Urinary bladder (tissue), 4 donors: Measurements from ENCODE around the gene HSPB9. TPM values are rescaled to one million over a fixed set of nuclear protein-coding genes. Genes with fewer than 3 reads are reported as not detected.

Source experiments
- DNase-seq: peaks from one replicate; pipeline ENCODE4 v3.0.0-alpha.2; 2015; ENCODE audit errors: extremely low spot score
- H3K27ac ChIP-seq: one replicate; pipeline ENCODE4 v1.5.1; 2013; ENCODE audit warnings: low read depth, mild to moderate bottlenecking, moderate library complexity
- H3K36me3 ChIP-seq: one replicate; pipeline ENCODE4 v1.6.1; 2013; ENCODE audit warnings: mild to moderate bottlenecking, moderate library complexity; ENCODE audit not compliant: insufficient read depth
- H3K4me1 ChIP-seq: one replicate; pipeline ENCODE4 v1.6.1; 2013; ENCODE audit warnings: mild to moderate bottlenecking, moderate library complexity; ENCODE audit not compliant: insufficient read depth
- H3K4me3 ChIP-seq: one replicate; pipeline ENCODE4 v1.5.1; 2013; ENCODE audit warnings: low read depth, low read length
- WGBS: extraction: QIAGEN DNeasy Blood & Tissue Kit; methylation state at CpG from one replicate; pipeline ENCODE4 v1.1.7; 2013; 5-methylcytosine and 5-hydroxymethylcytosine counted together
- polyA plus RNA-seq: library from polyadenylated mRNA; stranded (reverse); fragments of 200-250 nt; gene quantifications from one replicate; pipeline ENCODE4 v1.2.3, GENCODE V29; 2013
- total RNA-seq: library from RNA; depleted of rRNA; stranded (reverse); fragments of >200 nt; gene quantifications from one replicate; pipeline ENCODE4 v1.2.3, GENCODE V29; 2014
- donor health status: healthy with polysubstance abuse.
- donor health status: healthy.

HSPB9 gene
- total and polyA plus RNA-seq, 2 donors = 0.11 TPM; not detected in 1

- Histone ChIP-seq H3K27ac (no peak overlapping the region), H3K36me3 (no peaks in the 10 kb centered on the region), H3K4me1 (no peaks in the 10 kb centered on the region), H3K4me3 (no peak overlapping the region)
- DNase-seq = no peak
- WGBS = 56% methylated on average over 6 of the region's 6 CpGs
Observed at GRCh38 chr17:42092939-42093338, 29.7 kb upstream of the HSPB9 start.

GRCh38 chr17:42094375-42095069 lies 28.1 kb upstream of the HSPB9 start:
- 83% methylated on average over 12 of the region's 12 CpGs for WGBS
- no peak for DNase-seq

GRCh38 chr17:42096360-42097111 lies 26.1 kb upstream of the HSPB9 start:
- Histone ChIP-seq H3K4me1 (no peaks in the 10 kb centered on the region), H3K36me3 (no peaks in the 10 kb centered on the region), H3K4me3 (no peak overlapping the region), H3K27ac (no peak overlapping the region)
- 53% methylated on average over 8 of the region's 8 CpGs for WGBS
- no peak for DNase-seq

More at GRCh38 chr17:42094375-42095069, 28.1 kb upstream of the HSPB9 start:
- no peaks in the 10 kb centered on the region for H3K36me3 ChIP-seq
- no peak overlapping the region for H3K27ac ChIP-seq
- no peaks in the 10 kb centered on the region for H3K4me1 ChIP-seq
- no peak overlapping the region for H3K4me3 ChIP-seq

GRCh38 chr17:42097691-42098631 lies 24.6 kb upstream of the HSPB9 start, which contains the start of gene ZNF385C:
Gene ZNF385C (minus strand): TSS chr17:42098473. CDS start chr17:42063056, 35,417 bp downstream.
- DNase-seq = no peak
- H3K27ac ChIP-seq = no peak within 1 kb of the TSS
- H3K4me3 ChIP-seq = no peak within 1 kb of the TSS

GRCh38 chr17:42098730-42099399 lies 23.7 kb upstream of the HSPB9 start:
- Histone ChIP-seq H3K4me3 (no peak overlapping the region), H3K27ac (no peak overlapping the region)
- WGBS = 56% methylated on average over 14 of the region's 14 CpGs

More at GRCh38 chr17:42097691-42098631, 24.6 kb upstream of the HSPB9 start, which contains the start of gene ZNF385C:
- Histone ChIP-seq H3K36me3 (no peaks in the 10 kb centered on the region), H3K4me1 (no peaks in the 10 kb centered on the region)
- WGBS = 6% methylated on average over 52 of the region's 52 CpGs

GRCh38 chr17:42101513-42102292 lies 20.9 kb upstream of the HSPB9 start:
- WGBS = 35% methylated on average over 14 of the region's 14 CpGs
- no peak for DNase-seq
- Histone ChIP-seq H3K27ac (no peak overlapping the region), H3K4me1 (no peaks in the 10 kb centered on the region), H3K4me3 (no peak overlapping the region), H3K36me3 (no peaks in the 10 kb centered on the region)

More at GRCh38 chr17:42098730-42099399, 23.7 kb upstream of the HSPB9 start:
- H3K4me1 ChIP-seq = no peaks in the 10 kb centered on the region
- H3K36me3 ChIP-seq = no peaks in the 10 kb centered on the region
- DNase-seq = no peak

- DNase-seq = no peak
- no peak overlapping the region for H3K27ac ChIP-seq
- no peak overlapping the region for H3K4me3 ChIP-seq
- no peaks in the 10 kb centered on the region for H3K36me3 ChIP-seq
- no peaks in the 10 kb centered on the region for H3K4me1 ChIP-seq
- 83% methylated on average over 11 of the region's 11 CpGs for WGBS
Observed at GRCh38 chr17:42103221-42103954, 19.2 kb upstream of the HSPB9 start.

GRCh38 chr17:42104264-42104663 lies 18.3 kb upstream of the HSPB9 start:
- DNase-seq = no peak
- no peaks in the 10 kb centered on the region for H3K36me3 ChIP-seq
- 74% methylated on average over 3 of the region's 3 CpGs for WGBS
- no peaks in the 10 kb centered on the region for H3K4me1 ChIP-seq
- no peak overlapping the region for H3K27ac ChIP-seq
- H3K4me3 ChIP-seq = no peak overlapping the region

GRCh38 chr17:42106009-42106408 lies 16.6 kb upstream of the HSPB9 start:
- H3K27ac ChIP-seq = no peak overlapping the region
- no peaks in the 10 kb centered on the region for H3K36me3 ChIP-seq
- no peak for DNase-seq
- H3K4me3 ChIP-seq = no peak overlapping the region
- 94% methylated on average over 2 of the region's 2 CpGs for WGBS
- no peaks in the 10 kb centered on the region for H3K4me1 ChIP-seq

GRCh38 chr17:42107124-42107523 lies 15.5 kb upstream of the HSPB9 start:
- 78% methylated on average over 6 of the region's 6 CpGs for WGBS
- Histone ChIP-seq H3K4me3 (no peak overlapping the region), H3K4me1 (no peaks in the 10 kb centered on the region), H3K36me3 (no peaks in the 10 kb centered on the region), H3K27ac (no peak overlapping the region)
- no peak for DNase-seq

GRCh38 chr17:42107597-42108576 lies 14.7 kb upstream of the HSPB9 start:
- H3K27ac ChIP-seq = no peak overlapping the region
- no peak overlapping the region for H3K4me3 ChIP-seq
- 50% methylated on average over 51 of the region's 51 CpGs for WGBS
- H3K36me3 ChIP-seq = no peaks in the 10 kb centered on the region
- no peak for DNase-seq
- H3K4me1 ChIP-seq = no peaks in the 10 kb centered on the region
